ENCODE measurements around the gene PSMB4. TPM values are rescaled to one million over a fixed set of nuclear protein-coding genes. Genes with fewer than 3 reads are reported as not detected.
A peak's percentile ranks its signal among the peaks of the same experiment; 100 is the strongest.
"Not testable (repeated sequence)": the region's sequence is repeated elsewhere in the genome, so short reads cannot be mapped to it uniquely, and the experiment has no call there.

PSMB4 gene
- 308 TPM for total RNA-seq

DNA sequence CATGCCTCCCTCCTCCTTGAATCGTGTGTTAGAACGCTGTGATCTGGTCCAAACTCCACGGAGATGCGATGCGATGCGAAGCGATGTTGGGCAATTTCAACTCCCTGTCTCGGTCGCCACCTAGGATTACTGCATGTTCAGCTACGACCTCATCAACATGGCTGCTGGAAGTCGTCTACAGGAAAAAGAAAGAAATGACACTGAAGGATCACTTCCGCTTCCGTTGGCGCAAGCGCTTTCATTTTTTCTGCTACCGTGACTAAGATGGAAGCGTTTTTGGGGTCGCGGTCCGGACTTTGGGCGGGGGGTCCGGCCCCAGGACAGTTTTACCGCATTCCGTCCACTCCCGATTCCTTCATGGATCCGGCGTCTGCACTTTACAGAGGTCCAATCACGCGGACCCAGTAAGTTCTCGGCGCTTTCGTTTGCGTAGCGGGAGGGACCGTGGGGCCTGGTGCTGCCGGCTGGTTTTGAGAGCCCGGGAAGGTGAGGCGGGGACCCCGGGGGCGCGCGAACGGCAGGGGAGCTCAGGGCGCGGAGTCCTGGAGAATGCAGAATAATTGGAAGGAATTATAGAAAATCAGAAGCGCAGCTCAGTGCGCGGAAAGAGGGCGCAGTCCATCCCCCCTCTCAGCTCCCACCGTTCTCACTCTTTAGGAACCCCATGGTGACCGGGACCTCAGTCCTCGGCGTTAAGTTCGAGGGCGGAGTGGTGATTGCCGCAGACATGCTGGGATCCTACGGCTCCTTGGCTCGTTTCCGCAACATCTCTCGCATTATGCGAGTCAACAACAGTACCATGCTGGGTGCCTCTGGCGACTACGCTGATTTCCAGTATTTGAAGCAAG lies at the start of gene PSMB4:
TSS of gene PSMB4 (plus strand) at position 250 of the 848 bp plus-strand sequence. CDS start at position 265, 15 bp downstream.
- H3K27me3 ChIP-seq (ENCODE audit: control insufficient read depth in 3 of 3, insufficient read depth in 3 of 3, low read length in 3 of 3), result no peaks in the 10 kb centered on the region
- H3K4me3 ChIP-seq (ENCODE audit: low read length in 3 of 3), result peak within 1 kb of the TSS; percentile 95 to 100 (median 99)
- H3K4me1 ChIP-seq (ENCODE audit: control insufficient read depth in 3 of 3, insufficient read depth in 3 of 3, low read length in 3 of 3), result peaks cover 13 to 17% (median 16%) of the 10 kb centered on the region in 3 donors
- peak within 1 kb of the TSS; percentile 93 to 98 (median 97) for H3K9ac ChIP-seq (ENCODE audit: low read depth in 1 of 3, low read length in 3 of 3)
- H3K9me3 ChIP-seq (ENCODE audit: control insufficient read depth in 3 of 3, low read length in 3 of 3), result no peaks in the 10 kb centered on the region
- peak within 1 kb of the TSS; percentile 95 for H3K27ac ChIP-seq (ENCODE audit: low read depth, low read length)
- H3K36me3 ChIP-seq (ENCODE audit: control insufficient read depth in 3 of 3, insufficient read depth in 3 of 3, low read length in 3 of 3), result peaks cover 25 to 37% (median 28%) of the 10 kb centered on the region in 3 donors

- not testable (repeated sequence) for H3K9me3 ChIP-seq (ENCODE audit: control insufficient read depth in 3 of 3, low read length in 3 of 3); H3K36me3 ChIP-seq (ENCODE audit: control insufficient read depth in 3 of 3, insufficient read depth in 3 of 3, low read length in 3 of 3); H3K4me3 ChIP-seq (ENCODE audit: low read length in 3 of 3); H3K9ac ChIP-seq (ENCODE audit: low read depth in 1 of 3, low read length in 3 of 3); H3K27ac ChIP-seq (ENCODE audit: low read depth, low read length); H3K27me3 ChIP-seq (ENCODE audit: control insufficient read depth in 3 of 3, insufficient read depth in 3 of 3, low read length in 3 of 3)
- H3K4me1 ChIP-seq (ENCODE audit: control insufficient read depth in 3 of 3, insufficient read depth in 3 of 3, low read length in 3 of 3), result peaks cover 9 to 15% (median 14%) of the 10 kb centered on the region in 3 donors
Measured at GRCh38 chr1:151350323-151350722, 49.0 kb upstream of the PSMB4 start.

GRCh38 chr1:151352021-151352718 lies 47.2 kb upstream of the PSMB4 start:
- Histone ChIP-seq H3K4me3 (ENCODE audit: low read length in 3 of 3) (no peak overlapping the region), H3K36me3 (ENCODE audit: control insufficient read depth in 3 of 3, insufficient read depth in 3 of 3, low read length in 3 of 3) (no peaks in the 10 kb centered on the region), H3K27ac (ENCODE audit: low read depth, low read length) (no peak overlapping the region), H3K9me3 (ENCODE audit: control insufficient read depth in 3 of 3, low read length in 3 of 3) (no peaks in the 10 kb centered on the region), H3K4me1 (ENCODE audit: control insufficient read depth in 3 of 3, insufficient read depth in 3 of 3, low read length in 3 of 3) (peaks cover 0 to 8% (median 3%) of the 10 kb centered on the region in 3 donors), H3K27me3 (ENCODE audit: control insufficient read depth in 3 of 3, insufficient read depth in 3 of 3, low read length in 3 of 3) (no peaks in the 10 kb centered on the region), H3K9ac (ENCODE audit: low read depth in 1 of 3, low read length in 3 of 3) (no peak overlapping the region)

DNA sequence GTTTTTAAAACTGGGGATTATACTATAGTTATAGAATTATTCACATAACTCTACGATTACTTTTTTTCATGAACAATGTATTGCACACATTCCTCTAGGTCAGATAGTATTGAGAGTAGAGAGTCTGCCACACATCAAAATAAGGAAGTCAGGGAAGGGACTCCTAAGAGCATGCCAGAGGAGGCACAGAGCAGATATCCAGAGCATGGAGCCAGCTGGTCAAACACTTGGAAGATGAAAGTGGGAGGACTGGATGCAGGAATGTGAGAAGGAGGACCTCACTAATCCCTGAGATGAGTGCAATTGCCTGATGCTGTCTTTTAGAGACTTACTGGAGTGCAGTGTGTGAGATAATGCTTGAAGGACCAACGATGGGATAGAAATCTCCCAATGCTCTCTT lies 42.7 kb upstream of the PSMB4 start:
- Histone ChIP-seq H3K4me1 (ENCODE audit: control insufficient read depth in 3 of 3, insufficient read depth in 3 of 3, low read length in 3 of 3) (no peaks in the 10 kb centered on the region), H3K9ac (ENCODE audit: low read depth in 1 of 3, low read length in 3 of 3) (no peak overlapping the region), H3K4me3 (ENCODE audit: low read length in 3 of 3) (no peak overlapping the region), H3K27ac (ENCODE audit: low read depth, low read length) (no peak overlapping the region), H3K27me3 (ENCODE audit: control insufficient read depth in 3 of 3, insufficient read depth in 3 of 3, low read length in 3 of 3) (no peaks in the 10 kb centered on the region), H3K36me3 (ENCODE audit: control insufficient read depth in 3 of 3, insufficient read depth in 3 of 3, low read length in 3 of 3) (no peaks in the 10 kb centered on the region), H3K9me3 (ENCODE audit: control insufficient read depth in 3 of 3, low read length in 3 of 3) (no peaks in the 10 kb centered on the region)

DNA sequence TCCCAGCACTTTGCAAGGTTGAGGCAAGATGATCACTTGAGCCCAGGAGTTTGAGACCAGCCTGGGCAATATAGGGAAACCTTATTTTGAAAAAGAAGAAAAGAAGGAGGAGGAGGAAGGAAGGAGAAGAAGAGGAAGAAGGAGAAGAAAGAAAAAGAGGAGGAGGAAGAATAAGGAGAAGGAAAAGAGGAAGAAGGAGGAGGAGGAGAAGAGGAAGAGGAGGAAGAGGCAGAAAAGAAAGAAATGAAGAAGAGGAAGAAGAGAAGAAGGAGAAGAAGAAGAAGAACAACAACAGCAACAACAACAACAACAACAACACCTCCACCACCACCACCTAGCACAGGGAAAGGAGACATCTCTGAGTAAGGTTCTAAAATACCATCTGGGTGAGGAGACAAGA lies 37.5 kb upstream of the PSMB4 start:
- Histone ChIP-seq H3K4me3 (ENCODE audit: low read length in 3 of 3) (no peak overlapping the region), H3K27ac (ENCODE audit: low read depth, low read length) (no peak overlapping the region), H3K9ac (ENCODE audit: low read depth in 1 of 3, low read length in 3 of 3) (no peak overlapping the region), H3K36me3 (ENCODE audit: control insufficient read depth in 3 of 3, insufficient read depth in 3 of 3, low read length in 3 of 3) (peaks cover 28 to 41% (median 32%) of the 10 kb centered on the region in 3 donors), H3K4me1 (ENCODE audit: control insufficient read depth in 3 of 3, insufficient read depth in 3 of 3, low read length in 3 of 3) (no peaks in the 10 kb centered on the region), H3K27me3 (ENCODE audit: control insufficient read depth in 3 of 3, insufficient read depth in 3 of 3, low read length in 3 of 3) (no peaks in the 10 kb centered on the region), H3K9me3 (ENCODE audit: control insufficient read depth in 3 of 3, low read length in 3 of 3) (no peaks in the 10 kb centered on the region)

- Histone ChIP-seq H3K9me3 (ENCODE audit: control insufficient read depth in 3 of 3, low read length in 3 of 3) (no peaks in the 10 kb centered on the region), H3K27ac (ENCODE audit: low read depth, low read length) (no peak overlapping the region), H3K4me1 (ENCODE audit: control insufficient read depth in 3 of 3, insufficient read depth in 3 of 3, low read length in 3 of 3) (peaks cover 2 to 3% (median 2%) of the 10 kb centered on the region in 3 donors), H3K4me3 (ENCODE audit: low read length in 3 of 3) (no peak overlapping the region), H3K27me3 (ENCODE audit: control insufficient read depth in 3 of 3, insufficient read depth in 3 of 3, low read length in 3 of 3) (no peaks in the 10 kb centered on the region), H3K9ac (ENCODE audit: low read depth in 1 of 3, low read length in 3 of 3) (no peak overlapping the region), H3K36me3 (ENCODE audit: control insufficient read depth in 3 of 3, insufficient read depth in 3 of 3, low read length in 3 of 3) (peaks cover 28 to 41% (median 32%) of the 10 kb centered on the region in 3 donors)
Measured at GRCh38 chr1:151362308-151363155, 36.8 kb upstream of the PSMB4 start.

DNA sequence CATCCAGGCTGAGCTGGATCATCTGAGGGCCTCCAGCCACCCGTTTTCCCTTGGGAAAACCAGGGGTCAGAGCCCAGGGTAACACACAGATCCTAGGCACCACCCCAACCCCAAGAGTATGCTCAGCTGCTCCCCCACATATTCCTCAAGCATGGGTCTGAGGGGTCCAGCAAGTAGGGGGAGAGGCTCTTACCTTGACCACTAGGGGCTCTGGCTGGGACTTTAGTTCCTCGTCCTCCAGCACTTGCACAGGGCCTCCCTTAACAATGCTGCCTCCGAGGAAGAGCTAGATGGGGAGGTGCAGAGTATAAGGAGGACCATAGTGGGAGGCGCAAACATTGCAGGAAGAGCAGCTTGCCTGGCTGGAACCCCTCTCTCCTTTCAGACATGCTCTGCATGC lies 34.4 kb upstream of the PSMB4 start:
- H3K27me3 ChIP-seq (ENCODE audit: control insufficient read depth in 3 of 3, insufficient read depth in 3 of 3, low read length in 3 of 3), result no peaks in the 10 kb centered on the region
- peaks cover 26 to 27% (median 26%) of the 10 kb centered on the region in 3 donors for H3K4me1 ChIP-seq (ENCODE audit: control insufficient read depth in 3 of 3, insufficient read depth in 3 of 3, low read length in 3 of 3)
- H3K9me3 ChIP-seq (ENCODE audit: control insufficient read depth in 3 of 3, low read length in 3 of 3), result no peaks in the 10 kb centered on the region
- no peak overlapping the region for H3K9ac ChIP-seq (ENCODE audit: low read depth in 1 of 3, low read length in 3 of 3)
- H3K4me3 ChIP-seq (ENCODE audit: low read length in 3 of 3), result no peak overlapping the region
- H3K27ac ChIP-seq (ENCODE audit: low read depth, low read length), result no peak overlapping the region
- H3K36me3 ChIP-seq (ENCODE audit: control insufficient read depth in 3 of 3, insufficient read depth in 3 of 3, low read length in 3 of 3), result peaks cover 31 to 47% (median 38%) of the 10 kb centered on the region in 3 donors

DNA sequence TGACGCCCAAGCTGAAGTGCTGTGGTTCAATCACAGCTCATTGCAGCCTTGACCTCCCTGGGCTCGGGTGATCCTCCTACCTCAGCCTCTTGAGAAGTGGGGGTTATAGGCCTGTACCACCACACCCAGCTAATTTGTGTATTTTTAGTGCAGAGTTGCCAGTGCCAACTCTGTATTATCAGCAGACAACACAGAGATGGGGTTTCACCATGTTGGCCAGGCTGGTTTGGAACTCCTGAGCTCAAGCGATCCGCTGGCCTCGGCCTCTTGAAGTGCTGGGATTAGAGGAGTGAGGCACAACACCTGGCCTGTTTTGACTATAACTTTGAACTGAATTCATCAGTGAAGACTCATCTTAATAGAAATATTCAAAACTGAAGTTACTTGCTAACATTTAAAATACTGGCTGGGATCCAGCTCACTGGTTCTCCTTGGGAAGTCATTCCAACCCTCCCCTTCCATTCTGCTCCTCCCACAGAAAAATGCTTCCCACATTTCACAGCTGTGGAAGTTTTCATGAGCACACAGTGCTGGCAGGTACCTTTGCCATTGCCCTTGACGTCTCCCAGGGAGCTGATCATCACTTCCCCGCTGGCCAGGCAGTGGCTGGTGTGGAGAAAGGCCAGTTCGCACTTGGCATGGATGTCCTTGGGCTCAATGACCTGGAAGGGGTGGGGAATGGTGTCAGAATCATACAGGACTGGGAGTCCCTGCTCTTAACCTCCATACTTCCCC lies 31.5 kb upstream of the PSMB4 start:
- H3K9me3 ChIP-seq (ENCODE audit: control insufficient read depth in 3 of 3, low read length in 3 of 3), result no peaks in the 10 kb centered on the region
- H3K4me1 ChIP-seq (ENCODE audit: control insufficient read depth in 3 of 3, insufficient read depth in 3 of 3, low read length in 3 of 3), result peaks cover 47 to 52% (median 49%) of the 10 kb centered on the region in 3 donors
- no peaks in the 10 kb centered on the region for H3K27me3 ChIP-seq (ENCODE audit: control insufficient read depth in 3 of 3, insufficient read depth in 3 of 3, low read length in 3 of 3)
- H3K9ac ChIP-seq (ENCODE audit: low read depth in 1 of 3, low read length in 3 of 3), result peak overlapping the region in 1 of 3 donors; percentile 25
- peak overlapping the region; percentile 59 for H3K27ac ChIP-seq (ENCODE audit: low read depth, low read length)
- no peak overlapping the region for H3K4me3 ChIP-seq (ENCODE audit: low read length in 3 of 3)
- peaks cover 31 to 44% (median 38%) of the 10 kb centered on the region in 3 donors for H3K36me3 ChIP-seq (ENCODE audit: control insufficient read depth in 3 of 3, insufficient read depth in 3 of 3, low read length in 3 of 3)
